Endothelial cell of umbilical vein (primary cell): ENCODE data around the gene SLC5A10. TPM values are rescaled to one million over a fixed set of nuclear protein-coding genes. Genes with fewer than 3 reads are reported as not detected.

Experiments used
- BruUV-seq: library from RNA; stranded (reverse); fragments of 400-500 nt; replicated peaks from 2 replicates; lab custom pipeline; 2021; lab: Mats Ljungman, UMichigan
- CTCF ChIA-PET: fragments of 300-600, 350-600 bp; sonication (Branson Sonifier 250); formaldehyde crosslinking; loops from one replicate; lab custom pipeline; 2021; ENCODE audit warnings: antibody characterized with exemption, inconsistent platforms; lab: Charles Lee
- POLR2A ChIA-PET: fragments of 300-600, 350-600 bp; sonication (Branson Sonifier 250); formaldehyde crosslinking; loops from one replicate; lab custom pipeline; 2021; ENCODE audit warnings: antibody characterized with exemption, inconsistent platforms; lab: Charles Lee
- DNase-seq: peaks from one replicate; pipeline ENCODE4 v3.0.0-alpha.2; 2011; ENCODE audit warnings: low read depth, low spot score
- FAIRE-seq: peaks from 2 replicates; lab custom pipeline; 2011; peaks lifted over from hg19 to GRCh38; lab: Jason Lieb, UNC
- H2AFZ ChIP-seq: 2 replicates; pipeline ENCODE4 v1.6.0; 2012; ENCODE audit warnings: low read depth, low read length, control low read depth, inconsistent platforms
- H3K27ac ChIP-seq: 2 replicates; pipeline ENCODE4 v1.5.1; 2011; ENCODE audit warnings: low read depth, mild to moderate bottlenecking, control low read depth, low read length, moderate library complexity; ENCODE audit not compliant: insufficient read depth
- H3K27me3 ChIP-seq, 2 experiments: 2 replicates each; pipeline versions ENCODE4 v1.6.0 to v1.6.1; 2011; ENCODE audit warnings: low read length in 2 of 2, mixed read lengths in 1 of 2; ENCODE audit not compliant: control insufficient read depth in 2 of 2, insufficient read depth in 2 of 2
- H3K36me3 ChIP-seq, 2 experiments: 2 replicates in 1 of 2; 3 replicates in 1 of 2; pipeline ENCODE4 v1.5.1; 2011; ENCODE audit warnings: low read length in 2 of 2, mild to moderate bottlenecking in 1 of 2, moderate library complexity in 1 of 2; ENCODE audit not compliant: control insufficient read depth in 2 of 2, insufficient read depth in 2 of 2; ENCODE audit errors: extremely low read depth in 1 of 2
- H3K4me1 ChIP-seq: 3 replicates; pipeline ENCODE4 v1.5.1; 2011; ENCODE audit warnings: mild to moderate bottlenecking, low read length; ENCODE audit not compliant: control insufficient read depth, insufficient read depth; ENCODE audit errors: extremely low read depth
- H3K4me2 ChIP-seq: 2 replicates; pipeline ENCODE4 v1.6.1; 2011; ENCODE audit warnings: low read length, control low read depth, mixed read lengths; ENCODE audit not compliant: insufficient read depth
- H3K4me3 ChIP-seq, 3 experiments: fragments of 200-600 bp in 1 of 3; sonication (generic), shearing (Covaris generic) in 1 of 3; replicated peaks in 1 of 3; 2 replicates each; pipeline ENCODE4 v1.5.1; 2011 to 2016; ENCODE audit warnings: control low read depth in 3 of 3, low read length in 3 of 3, mild to moderate bottlenecking in 2 of 3, inconsistent platforms in 1 of 3, low read depth in 1 of 3, moderate library complexity in 1 of 3; ENCODE audit not compliant: insufficient read depth in 1 of 3
- H3K79me2 ChIP-seq: 2 replicates; pipeline ENCODE4 v1.6.0; 2012; ENCODE audit warnings: low read length, inconsistent platforms; ENCODE audit not compliant: control insufficient read depth, insufficient read depth
- H3K9ac ChIP-seq: replicated peaks from 2 replicates; pipeline ENCODE3; 2011; ENCODE audit warnings: low read length, control low read depth; ENCODE audit not compliant: insufficient read depth; ENCODE audit errors: extremely low read depth
- H3K9me1 ChIP-seq: replicated peaks from 3 replicates; pipeline ENCODE4 v1.6.0; 2011; ENCODE audit warnings: mild to moderate bottlenecking, low read length; ENCODE audit not compliant: control insufficient read depth, insufficient read depth; ENCODE audit errors: extremely low read depth
- H3K9me3 ChIP-seq: replicated peaks from 2 replicates; pipeline ENCODE4 v1.5.1; 2012; ENCODE audit warnings: low read length, inconsistent platforms; ENCODE audit not compliant: control insufficient read depth, insufficient read depth
- H4K20me1 ChIP-seq: replicated peaks from 2 replicates; pipeline ENCODE3; 2011; ENCODE audit warnings: mild to moderate bottlenecking, low read length; ENCODE audit not compliant: control insufficient read depth, insufficient read depth; ENCODE audit errors: extremely low read depth
- CTCF ChIP-seq, 2 donors: IDR thresholded peaks; 1 replicate in 1 of 2; 2 replicates in 1 of 2; pipeline ENCODE4 v1.5.1; 2011; ENCODE audit warnings: low read length in 2 of 2, mild to moderate bottlenecking in 2 of 2, moderate library complexity in 2 of 2, control low read depth in 1 of 2, inconsistent platforms in 1 of 2, low read depth in 1 of 2; ENCODE audit not compliant: insufficient read depth in 1 of 2; ENCODE audit errors: extremely low read depth in 1 of 2
- EZH2 ChIP-seq: IDR thresholded peaks from 2 replicates; pipeline ENCODE4 v1.6.1; 2012; ENCODE audit warnings: borderline replicate concordance, low read depth, mild to moderate bottlenecking, moderate library complexity, low read length, inconsistent platforms; ENCODE audit not compliant: severe bottlenecking
- FOS ChIP-seq: IDR thresholded peaks from 2 replicates; pipeline ENCODE4 v1.6.1; 2011; ENCODE audit warnings: mild to moderate bottlenecking, low read length, moderate library complexity, borderline replicate concordance; ENCODE audit not compliant: insufficient read depth
- GATA2 ChIP-seq: IDR thresholded peaks from 2 replicates; pipeline ENCODE4 v1.7.0; 2011; ENCODE audit warnings: low read depth, mild to moderate bottlenecking, moderate library complexity, mixed read lengths, low read length; ENCODE audit not compliant: insufficient read length, insufficient read depth
- JUN ChIP-seq: IDR thresholded peaks from 2 replicates; pipeline ENCODE4 v1.6.1; 2011; ENCODE audit warnings: borderline replicate concordance, low read depth; ENCODE audit not compliant: insufficient read length, insufficient read depth
- MAX ChIP-seq: IDR thresholded peaks from 2 replicates; pipeline ENCODE4 v1.6.1; 2011; ENCODE audit not compliant: insufficient read depth, insufficient read length
- MYC ChIP-seq: IDR thresholded peaks from one replicate; pipeline ENCODE4 v1.6.1; 2011; ENCODE audit warnings: mild to moderate bottlenecking, low read depth, low read length
- POLR2A ChIP-seq: IDR thresholded peaks from 2 replicates; pipeline ENCODE4 v1.6.1; 2012; ENCODE audit warnings: low read depth, mild to moderate bottlenecking, control low read depth, low read length
- POLR2AphosphoS5 ChIP-seq: IDR thresholded peaks from 2 replicates; pipeline ENCODE4 v1.6.1; 2012; ENCODE audit warnings: low read depth, mild to moderate bottlenecking, control low read depth, low read length, moderate library complexity; ENCODE audit not compliant: insufficient read depth
- dilution Hi-C: fragments of 300-500 bp; cut with MboI; formaldehyde crosslinking; loops from one replicate; pipeline ENCODE4 v1.15.0; 2019; ENCODE audit warnings: low sequenced_read_pairs; ENCODE audit not compliant: extremely low pct_ligation_motif_present
- intact Hi-C: fragments of 100-400 bp; cut with micrococcal nuclease; formaldehyde crosslinking; loops from one replicate; pipeline ENCODE4 v1.10.0; 2022
- polyA plus RNA-seq, 4 experiments: library from polyadenylated mRNA; depleted of rRNA in 3 of 4; stranded (reverse) in 3 of 4; unstranded in 1 of 4; fragments of >200 nt; gene quantifications; 2 replicates each; pipeline versions ENCODE4 v1.2.1 to v1.2.3, GENCODE V29; 2011 to 2012; ENCODE audit warnings: missing spikeins in 1 of 4
- total RNA-seq: library from RNA; stranded (reverse); gene quantifications from 2 replicates; pipeline ENCODE4 v1.2.3, GENCODE V29; 2021

Gene SLC5A10
- total and polyA plus RNA-seq, 2 donors (not counting 3 experiments of a cell fraction or from before 2014, with no cell fraction given), result not detected

- CTCF ChIA-PET, result no interaction called here
- FAIRE-seq (no peak), DNase-seq (no peak)
- Histone ChIP-seq H3K79me2 (no peaks in the 10 kb centered on the region), H3K9me3 (no peaks in the 10 kb centered on the region), H3K4me3 (no peak overlapping the region), H3K9me1 (no peaks in the 10 kb centered on the region), H3K27ac (no peak overlapping the region), H3K9ac (no peak overlapping the region), H3K4me1 (no peaks in the 10 kb centered on the region), H3K4me2 (no peak overlapping the region), H4K20me1 (no peaks in the 10 kb centered on the region), H3K36me3 (peaks cover 2 to 9% of the 10 kb centered on the region in 2 experiments), H2AFZ (no peak overlapping the region), H3K27me3 (peaks cover 0 to 3% of the 10 kb centered on the region in 2 experiments)
- BruUV-seq, result no TSS peak
- TF ChIP-seq POLR2AphosphoS5 (no peak), EZH2 (no peak), MYC (no peak), POLR2A (no peak), FOS (no peak), JUN (no peak), GATA2 (no peak), MAX (no peak), CTCF (IDR thresholded peaks at IDR 0.05; ENCODE audit: extremely low read depth in 1 of 2, insufficient read depth in 1 of 2, low read depth in 1 of 2, low read length in 2 of 2) (no peak)
- dilution Hi-C loops, result no loop called here
- intact Hi-C loops, result no loop called here
- POLR2A ChIA-PET, result no interaction called here
These were observed 19.5 kb upstream of the SLC5A10 start for GRCh38 chr17:18932360-18933055.
